ENCODE results near the gene NEXN.

DNA sequence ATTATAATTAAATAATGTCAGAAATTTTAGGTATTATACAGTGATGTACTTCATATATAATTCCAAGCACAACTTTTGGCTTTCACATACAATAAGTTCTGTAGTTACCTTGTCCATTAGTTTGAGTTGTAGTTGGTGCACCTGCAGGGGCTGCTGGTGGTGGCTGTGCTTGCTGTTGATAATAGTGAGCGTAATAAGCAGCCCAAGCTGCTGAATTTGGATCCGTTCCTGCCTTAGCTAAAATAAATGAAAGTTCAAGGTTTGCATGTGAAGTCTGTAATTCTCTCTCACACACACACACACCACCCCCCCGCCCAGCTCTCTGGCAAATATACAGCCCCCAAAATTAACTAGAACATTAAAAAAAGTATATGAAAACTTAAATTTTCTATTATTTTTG lies 68.0 kb downstream of the NEXN start:
- TF ChIP-seq HMGXB4 (CRISPR knock-in tag; IDR thresholded peaks at IDR 0.05) (no peak), CTCF (IDR thresholded peaks at IDR 0.05) (no peak), FOXJ3 (CRISPR knock-in tag; IDR thresholded peaks at IDR 0.05; ENCODE audit: borderline replicate concordance) (no peak), ZNF317 (CRISPR knock-in tag; IDR thresholded peaks at IDR 0.05; ENCODE audit: borderline replicate concordance, low read depth) (no peak), E2F4 (CRISPR knock-in tag; IDR thresholded peaks at IDR 0.05; ENCODE audit: borderline replicate concordance, low read depth) (no peak), ETV6 (CRISPR knock-in tag; IDR thresholded peaks at IDR 0.05) (no peak), ZNF423 (CRISPR knock-in tag; IDR thresholded peaks at IDR 0.05) (no peak)
- TF ChIP-seq, protein P1, sequence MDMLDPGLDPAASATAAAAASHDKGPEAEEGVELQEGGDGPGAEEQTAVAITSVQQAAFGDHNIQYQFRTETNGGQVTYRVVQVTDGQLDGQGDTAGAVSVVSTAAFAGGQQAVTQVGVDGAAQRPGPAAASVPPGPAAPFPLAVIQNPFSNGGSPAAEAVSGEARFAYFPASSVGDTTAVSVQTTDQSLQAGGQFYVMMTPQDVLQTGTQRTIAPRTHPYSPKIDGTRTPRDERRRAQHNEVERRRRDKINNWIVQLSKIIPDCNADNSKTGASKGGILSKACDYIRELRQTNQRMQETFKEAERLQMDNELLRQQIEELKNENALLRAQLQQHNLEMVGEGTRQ (CRISPR knock-in tag; IDR thresholded peaks at IDR 0.05): no peak
